Stomach smooth muscle (tissue), 2 donors: Measurements from ENCODE around the gene SPIRE2.

Experiments used
- H3K27ac ChIP-seq: one replicate; pipeline ENCODE4 v1.7.0; 2013; ENCODE audit warnings: mild to moderate bottlenecking, low read length, inconsistent platforms
- H3K27me3 ChIP-seq, 2 donors: one replicate each; pipeline ENCODE4 v1.7.0; 2013; ENCODE audit warnings: low read length in 2 of 2; ENCODE audit not compliant: insufficient read depth in 2 of 2, control insufficient read depth in 1 of 2
- H3K36me3 ChIP-seq, 2 donors: one replicate each; pipeline ENCODE4 v1.7.0; 2013; ENCODE audit warnings: low read length in 2 of 2; ENCODE audit not compliant: control insufficient read depth in 2 of 2, insufficient read depth in 2 of 2
- H3K4me1 ChIP-seq: one replicate; pipeline ENCODE4 v1.7.0; 2013; ENCODE audit warnings: low read length; ENCODE audit not compliant: control insufficient read depth, insufficient read depth
- H3K4me3 ChIP-seq, 2 donors: one replicate each; pipeline ENCODE4 v1.7.0; 2013; ENCODE audit warnings: low read length in 2 of 2
- H3K9ac ChIP-seq, 2 donors: one replicate each; pipeline ENCODE4 v1.7.0; 2013; ENCODE audit warnings: low read length in 2 of 2, mild to moderate bottlenecking in 1 of 2
- H3K9me3 ChIP-seq, 2 donors: one replicate each; pipeline ENCODE4 v1.7.0; 2013; ENCODE audit warnings: low read length in 2 of 2; ENCODE audit not compliant: control insufficient read depth in 2 of 2
- donor health status: healthy.
- donor health status: Pancreatic carcinoma.

Gene SPIRE2

DNA sequence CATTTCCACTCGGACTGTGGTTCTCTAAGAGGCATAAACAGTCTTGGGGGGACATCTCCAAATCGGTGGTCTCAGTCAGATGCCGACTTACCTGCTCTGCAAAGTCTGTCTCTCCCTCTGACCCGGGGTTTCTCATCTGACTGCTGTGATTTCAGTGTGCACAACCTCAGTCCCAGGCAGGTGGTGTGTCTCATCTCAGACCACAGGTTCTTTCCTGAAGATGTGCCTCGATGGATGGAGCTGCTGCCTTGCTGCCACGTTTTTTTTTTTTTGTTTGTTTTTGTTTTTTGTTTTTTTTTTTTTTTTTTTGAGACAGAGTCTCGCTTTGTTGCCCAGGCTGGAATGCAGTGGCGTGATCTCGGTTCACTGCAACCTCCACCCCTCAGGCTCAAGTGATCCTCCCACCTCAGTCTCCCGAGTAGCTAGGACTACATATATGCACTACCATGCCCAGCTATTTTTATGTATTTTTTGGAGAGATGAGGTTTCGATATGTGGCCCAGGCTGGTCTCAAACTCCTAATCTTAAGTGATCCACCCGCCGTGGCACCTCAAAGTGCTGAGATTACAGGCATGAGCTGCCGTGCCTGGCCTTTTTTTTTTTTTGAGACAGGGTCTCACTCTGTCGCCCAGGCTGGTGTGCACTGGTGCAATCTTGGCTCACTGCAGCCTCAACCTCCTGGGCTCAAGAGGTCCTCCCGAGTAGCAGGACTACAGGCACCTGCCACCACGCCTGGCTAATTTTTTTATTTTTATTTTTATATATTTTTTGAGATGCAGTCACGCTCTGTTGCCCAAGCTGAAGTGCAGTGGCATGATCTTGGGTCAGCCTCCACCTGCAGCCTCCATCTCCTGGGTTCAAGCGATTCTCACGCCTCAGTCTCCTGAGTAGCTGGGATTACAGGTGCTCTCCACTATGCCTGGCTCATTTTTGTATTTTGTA, 15.4 kb downstream of the SPIRE2 start:
- Histone ChIP-seq H3K27me3 (no peaks in the 10 kb centered on the region), H3K27ac (no peak overlapping the region), H3K4me1 (no peaks in the 10 kb centered on the region), H3K9ac (no peak overlapping the region), H3K4me3 (no peak overlapping the region), H3K9me3 (no peaks in the 10 kb centered on the region), H3K36me3 (no peaks in the 10 kb centered on the region)

DNA sequence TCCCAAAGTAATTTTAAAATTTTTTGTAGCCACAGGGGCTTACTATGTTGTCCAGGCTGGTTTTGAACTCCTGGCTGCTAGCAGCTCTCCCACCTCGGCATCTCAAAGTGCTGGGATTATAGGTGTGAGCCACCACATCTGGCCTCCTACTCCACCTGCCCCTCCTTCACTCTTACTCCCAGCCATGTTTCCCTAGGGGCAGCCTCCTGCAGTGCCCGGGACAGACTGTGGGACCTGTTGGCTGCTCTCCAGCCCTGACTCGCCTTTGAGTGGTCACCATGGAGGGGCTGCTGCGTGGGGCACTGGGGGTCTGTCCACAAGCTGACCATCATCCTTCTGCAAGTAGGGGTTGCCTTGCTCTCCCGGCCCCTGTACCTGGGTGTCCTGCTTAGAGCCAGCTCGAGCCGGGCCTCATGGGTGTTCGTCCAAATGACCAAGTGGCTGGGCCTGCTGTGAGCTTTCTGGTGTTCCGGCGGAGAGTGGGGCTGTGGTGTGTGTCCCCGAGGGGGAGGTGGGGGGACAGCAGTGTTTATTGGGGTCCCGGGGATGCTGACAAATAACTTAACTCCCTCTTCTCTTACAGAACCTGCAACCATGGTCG, 16.6 kb downstream of the SPIRE2 start:
- Histone ChIP-seq H3K9ac (no peak overlapping the region), H3K27ac (no peak overlapping the region), H3K9me3 (no peaks in the 10 kb centered on the region), H3K27me3 (no peaks in the 10 kb centered on the region), H3K36me3 (no peaks in the 10 kb centered on the region), H3K4me3 (no peak overlapping the region), H3K4me1 (no peaks in the 10 kb centered on the region)

DNA sequence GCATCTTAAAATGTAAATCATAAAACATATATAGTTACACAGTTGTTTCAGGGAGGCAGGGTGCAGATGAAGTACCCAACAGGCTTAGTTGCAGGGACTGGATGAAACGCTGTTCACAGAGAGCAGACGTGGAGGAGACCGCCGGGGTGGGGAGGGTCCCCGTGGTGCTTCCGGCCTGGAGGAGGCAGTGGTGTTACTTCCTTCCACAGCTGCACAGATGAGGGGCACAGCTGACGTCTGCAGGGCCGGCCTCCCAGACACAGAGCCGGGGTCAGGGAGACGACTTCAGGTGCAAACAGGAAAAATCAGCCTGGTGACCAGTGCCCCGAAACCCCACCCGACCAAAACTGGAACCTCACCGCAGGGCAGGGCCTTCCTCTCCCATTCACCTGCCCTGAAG, 17.1 kb downstream of the SPIRE2 start:
- Histone ChIP-seq H3K4me3 (no peak overlapping the region), H3K9ac (no peak overlapping the region), H3K36me3 (no peaks in the 10 kb centered on the region), H3K9me3 (no peaks in the 10 kb centered on the region), H3K27ac (no peak overlapping the region), H3K27me3 (no peaks in the 10 kb centered on the region), H3K4me1 (no peaks in the 10 kb centered on the region)

DNA sequence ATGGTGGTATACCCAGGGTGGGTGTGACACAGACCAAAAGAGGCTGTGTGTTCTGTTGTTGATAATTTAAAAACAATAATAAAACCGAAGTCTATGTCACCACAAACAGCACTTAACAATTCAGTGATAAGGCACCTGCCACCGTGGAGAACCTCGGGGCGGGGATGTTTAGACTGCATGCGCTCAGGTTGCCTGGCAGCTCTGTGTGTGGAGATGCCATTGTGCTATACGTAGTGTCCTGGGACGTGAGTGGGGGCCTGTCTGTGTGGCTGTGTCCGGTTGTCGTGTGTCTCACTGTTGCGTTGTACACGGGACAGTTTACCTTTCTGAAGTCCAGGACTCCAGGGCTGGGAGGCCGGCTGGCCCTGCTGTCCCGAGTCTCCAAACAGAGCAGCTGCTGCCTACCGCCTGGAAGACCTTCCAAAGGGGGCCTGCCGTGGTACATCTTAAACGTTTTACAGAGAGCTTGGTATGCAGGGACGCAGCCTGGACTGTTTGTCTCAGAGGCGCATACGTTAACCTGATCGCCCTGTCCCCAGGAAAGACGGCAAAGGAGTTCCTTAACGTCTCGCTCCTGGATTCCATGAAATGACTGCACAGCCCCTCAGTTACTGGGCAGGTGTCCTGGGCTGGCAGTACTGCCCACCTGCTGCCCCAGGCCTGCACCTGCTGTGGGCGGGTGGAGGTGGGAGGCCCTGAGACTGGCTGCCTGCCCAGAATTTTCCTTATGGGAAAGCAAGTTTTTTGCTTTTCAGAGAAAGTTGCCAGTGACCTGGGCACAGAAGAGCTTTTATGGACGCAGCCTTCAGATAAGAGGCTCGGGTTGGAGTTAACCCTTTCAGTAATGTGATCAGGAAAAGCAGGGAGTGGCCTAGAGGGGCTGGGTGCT, 19.0 kb downstream of the SPIRE2 start:
- Histone ChIP-seq H3K27ac (no peak overlapping the region), H3K27me3 (no peaks in the 10 kb centered on the region), H3K4me1 (no peaks in the 10 kb centered on the region), H3K9ac (no peak overlapping the region), H3K36me3 (no peaks in the 10 kb centered on the region), H3K9me3 (no peaks in the 10 kb centered on the region), H3K4me3 (no peak overlapping the region)

DNA sequence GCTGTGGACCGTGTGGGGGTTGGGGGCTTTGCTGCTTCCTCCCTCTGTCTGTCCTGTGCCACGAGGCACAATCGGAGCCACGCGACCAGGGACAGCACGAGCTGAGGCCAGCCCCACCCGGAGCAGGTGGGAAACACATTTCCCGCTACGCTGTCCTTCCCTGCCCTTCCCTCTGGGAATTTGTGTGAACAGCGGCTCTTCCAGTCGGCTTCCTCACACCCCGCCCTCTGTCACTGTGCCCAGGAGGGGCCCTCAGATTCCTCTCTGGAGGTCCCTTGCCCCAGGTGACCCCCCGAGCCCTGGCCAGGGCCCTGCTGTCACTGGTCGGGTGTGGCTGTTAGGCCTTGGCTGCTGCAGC, 19.6 kb downstream of the SPIRE2 start:
- H3K27ac ChIP-seq, result no peak overlapping the region
- H3K27me3 ChIP-seq, result no peaks in the 10 kb centered on the region

DNA sequence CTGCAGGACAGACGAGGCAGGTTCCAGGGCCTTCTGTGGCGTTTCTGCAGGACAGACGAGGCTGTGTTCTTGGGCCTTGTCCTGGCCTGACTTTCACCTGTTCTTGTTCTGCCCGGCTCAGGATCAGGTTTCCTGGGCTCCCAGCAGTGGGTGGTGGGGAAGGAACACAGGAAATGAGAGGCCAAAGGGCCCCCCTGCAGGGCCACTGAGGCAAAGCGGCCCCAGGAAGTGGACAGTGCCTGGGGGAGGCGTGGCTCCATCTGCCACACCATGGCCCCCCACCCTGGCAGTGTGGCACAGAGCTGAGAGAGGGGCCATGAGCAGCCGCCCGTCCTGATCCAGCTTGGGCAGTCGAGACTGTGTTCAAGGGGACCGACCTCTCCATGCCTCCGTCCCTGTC, 20.7 kb downstream of the SPIRE2 start:
- H3K9ac ChIP-seq, result no peak overlapping the region
- no peaks in the 10 kb centered on the region for H3K9me3 ChIP-seq
- H3K27ac ChIP-seq, result no peak overlapping the region
- no peak overlapping the region for H3K4me3 ChIP-seq
- no peaks in the 10 kb centered on the region for H3K36me3 ChIP-seq
- no peaks in the 10 kb centered on the region for H3K4me1 ChIP-seq
- no peaks in the 10 kb centered on the region for H3K27me3 ChIP-seq

More for the DNA sequence above, 19.6 kb downstream of the SPIRE2 start:
- no peaks in the 10 kb centered on the region for H3K36me3 ChIP-seq
- no peak overlapping the region for H3K4me3 ChIP-seq
- no peaks in the 10 kb centered on the region for H3K4me1 ChIP-seq
- H3K9me3 ChIP-seq, result no peaks in the 10 kb centered on the region
- no peak overlapping the region for H3K9ac ChIP-seq

DNA sequence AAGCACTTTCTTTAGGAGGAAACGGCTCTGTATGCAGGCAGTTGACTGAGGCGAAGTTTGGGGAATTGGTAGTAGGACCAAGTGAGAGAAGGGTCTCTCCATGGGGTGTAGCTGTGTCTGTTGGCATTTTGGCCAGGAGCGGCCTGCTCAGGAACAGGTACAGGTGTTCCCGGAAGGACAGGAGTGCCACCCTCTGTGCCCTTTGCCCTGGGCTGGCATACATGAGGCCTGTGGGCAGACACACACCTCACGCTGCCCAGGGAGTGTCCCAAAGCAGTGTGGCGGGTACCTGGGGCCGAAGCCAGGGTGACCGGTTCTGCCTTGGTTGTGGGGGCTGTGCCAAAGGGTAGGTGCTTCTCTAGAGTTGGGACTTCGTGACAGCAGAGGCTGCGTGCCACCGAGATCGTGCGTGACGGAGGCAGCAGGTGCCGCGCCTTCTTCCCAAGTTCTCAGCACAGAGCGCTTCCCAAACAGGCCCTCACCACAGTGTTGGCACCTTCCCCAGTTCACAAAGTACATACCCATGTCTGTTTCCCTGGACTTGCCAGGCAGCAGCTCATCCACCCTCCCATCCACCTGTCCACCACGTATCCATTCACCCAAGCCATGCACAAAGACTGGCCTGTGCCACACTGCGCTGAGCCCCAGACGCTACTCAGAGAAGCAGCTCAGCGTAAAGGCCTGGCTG, 25.2 kb downstream of the SPIRE2 start:
- no peak overlapping the region for H3K9ac ChIP-seq
- H3K36me3 ChIP-seq, result no peaks in the 10 kb centered on the region
- no peaks in the 10 kb centered on the region for H3K27me3 ChIP-seq
- no peaks in the 10 kb centered on the region for H3K9me3 ChIP-seq
- no peaks in the 10 kb centered on the region for H3K4me1 ChIP-seq
- H3K27ac ChIP-seq, result no peak overlapping the region
- H3K4me3 ChIP-seq, result no peak overlapping the region

DNA sequence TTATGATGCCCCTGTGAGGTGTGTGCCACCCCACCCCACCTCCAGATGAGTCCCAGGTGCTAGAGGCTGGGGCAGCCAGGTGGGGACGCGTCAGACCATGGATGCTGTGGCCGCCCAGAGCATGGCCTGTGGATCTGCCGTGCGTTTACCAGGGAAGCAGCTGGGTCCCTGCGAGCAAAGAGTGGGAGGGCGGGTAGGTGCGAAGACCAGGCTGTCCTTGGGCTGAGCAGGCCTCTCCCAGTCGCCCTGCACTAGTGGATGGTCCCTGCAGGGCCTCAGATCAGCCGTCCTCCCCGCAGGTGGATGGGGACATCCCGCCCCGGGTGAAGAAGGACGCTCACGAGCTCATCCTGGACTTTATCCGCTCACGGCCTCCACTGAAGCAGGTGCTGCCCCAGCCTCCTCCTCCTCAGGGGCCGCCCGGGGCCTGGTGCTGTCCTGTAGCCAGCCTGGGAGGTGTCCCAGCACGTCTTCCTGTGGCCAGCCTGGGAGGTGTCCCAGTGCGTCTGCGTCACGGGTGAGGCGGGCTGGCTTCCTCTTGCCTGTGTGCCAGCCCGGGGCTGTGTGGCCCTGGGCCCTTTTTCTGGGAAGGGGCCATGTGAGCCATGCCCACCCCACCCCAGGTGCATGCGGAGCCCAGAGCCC, 27.1 kb downstream of the SPIRE2 start:
- no peak overlapping the region for H3K4me3 ChIP-seq
- H3K27ac ChIP-seq, result no peak overlapping the region
- no peaks in the 10 kb centered on the region for H3K4me1 ChIP-seq
- no peak overlapping the region for H3K9ac ChIP-seq
- H3K27me3 ChIP-seq, result peaks cover 0 to 3% of the 10 kb centered on the region in 2 donors
- no peaks in the 10 kb centered on the region for H3K9me3 ChIP-seq
- H3K36me3 ChIP-seq, result no peaks in the 10 kb centered on the region

DNA sequence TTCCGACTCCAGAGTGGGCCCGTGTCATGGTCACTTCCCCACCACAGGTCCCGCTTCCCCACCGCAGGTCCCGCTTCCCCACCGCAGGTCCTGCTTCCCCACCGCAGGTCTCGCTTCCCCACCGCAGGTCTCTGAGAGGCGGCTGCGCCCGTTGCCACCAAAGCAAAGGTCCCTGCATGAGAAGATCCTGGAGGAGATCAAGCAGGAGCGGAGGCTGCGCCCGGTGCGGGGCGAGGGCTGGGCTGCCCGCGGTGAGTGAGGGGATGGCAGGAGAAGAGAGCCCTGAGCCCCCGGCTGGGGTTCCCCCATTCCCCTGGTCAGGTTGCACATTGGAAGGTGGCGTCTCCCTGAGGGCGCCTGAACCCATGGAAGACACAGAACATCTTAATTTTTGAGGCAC, 27.7 kb downstream of the SPIRE2 start:
- Histone ChIP-seq H3K9ac (no peak overlapping the region), H3K9me3 (no peaks in the 10 kb centered on the region), H3K27me3 (peaks cover 0 to 3% of the 10 kb centered on the region in 2 donors), H3K36me3 (no peaks in the 10 kb centered on the region), H3K4me1 (no peaks in the 10 kb centered on the region), H3K27ac (no peak overlapping the region), H3K4me3 (no peak overlapping the region)
